ENCODE results near the gene TM4SF1. TPM values are rescaled to one million over a fixed set of nuclear protein-coding genes. Genes with fewer than 3 reads are reported as not detected.

Gene TM4SF1
- polyA plus RNA-seq, 1 donor (not counting 4 experiments of a cell fraction or from before 2014, with no cell fraction given): 375 TPM

- Histone ChIP-seq H3K9ac (ENCODE audit: control insufficient read depth, extremely low read depth, insufficient read depth, low read length) (no peak overlapping the region), H3K27ac (ENCODE audit: control insufficient read depth, insufficient read depth, low read length) (no peak overlapping the region), H3K4me2 (ENCODE audit: control insufficient read depth, extremely low read depth, insufficient read depth, low read depth, low read length) (no peak overlapping the region), H3K9me3 (ENCODE audit: control insufficient read depth, low read depth, low read length) (no peaks in the 10 kb centered on the region), H3K4me1 (ENCODE audit: control insufficient read depth, extremely low read depth, insufficient read depth, low read length) (no peaks in the 10 kb centered on the region), H3K9me1 (ENCODE audit: control insufficient read depth, extremely low read depth, insufficient read depth, low read length) (no peaks in the 10 kb centered on the region), H3K27me3 (ENCODE audit: control insufficient read depth, extremely low read depth, insufficient read depth, low read length) (no peaks in the 10 kb centered on the region), H4K20me1 (ENCODE audit: control insufficient read depth, extremely low read depth, insufficient read depth, low read length) (no peaks in the 10 kb centered on the region), H2AFZ (ENCODE audit: control insufficient read depth, low read length) (no peak overlapping the region), H3K79me2 (ENCODE audit: control insufficient read depth, insufficient read depth, low read length) (no peaks in the 10 kb centered on the region), H3K4me3 (ENCODE audit: control insufficient read depth in 2 of 3, extremely low read depth in 1 of 3, insufficient read depth in 2 of 3, low read depth in 1 of 3, low read length in 3 of 3) (no peak overlapping the region), H3K36me3 (ENCODE audit: control insufficient read depth in 2 of 2, extremely low read depth in 1 of 2, insufficient read depth in 2 of 2, low read length in 2 of 2) (no peaks in the 10 kb centered on the region)
- DNase-seq (ENCODE audit: low read depth, low spot score) (no peak), FAIRE-seq (no peak)
- no peak for TF ChIP-seq EZH2 (IDR thresholded peaks at IDR 0.05; ENCODE audit: low read length)
- no peak for TF ChIP-seq CTCF (optimal IDR thresholded peaks at IDR 0.05 in 1 of 3, IDR thresholded peaks at IDR 0.05 in 1 of 3, conservative IDR thresholded peaks at IDR 0.05 in 1 of 3; ENCODE audit: extremely low read depth in 1 of 3, insufficient read depth in 2 of 3, low read length in 3 of 3)
- dilution Hi-C loops (cut with MboI; ENCODE audit: extremely low pct_ligation_motif_present, low sequenced_read_pairs): no loop called here
These were observed 51.9 kb downstream of the TM4SF1 start for GRCh38 chr3:149325581-149325980.

GRCh38 chr3:149324332-149324731, 53.1 kb downstream of the TM4SF1 start:
- DNase-seq (ENCODE audit: low read depth, low spot score) (no peak), FAIRE-seq (no peak)
- Histone ChIP-seq H3K27ac (ENCODE audit: control insufficient read depth, insufficient read depth, low read length) (no peak overlapping the region), H4K20me1 (ENCODE audit: control insufficient read depth, extremely low read depth, insufficient read depth, low read length) (no peaks in the 10 kb centered on the region), H3K4me3 (ENCODE audit: control insufficient read depth in 2 of 3, extremely low read depth in 1 of 3, insufficient read depth in 2 of 3, low read depth in 1 of 3, low read length in 3 of 3) (no peak overlapping the region), H3K27me3 (ENCODE audit: control insufficient read depth, extremely low read depth, insufficient read depth, low read length) (no peaks in the 10 kb centered on the region), H3K36me3 (ENCODE audit: control insufficient read depth in 2 of 2, extremely low read depth in 1 of 2, insufficient read depth in 2 of 2, low read length in 2 of 2) (no peaks in the 10 kb centered on the region), H3K79me2 (ENCODE audit: control insufficient read depth, insufficient read depth, low read length) (no peaks in the 10 kb centered on the region), H2AFZ (ENCODE audit: control insufficient read depth, low read length) (no peak overlapping the region), H3K9me1 (ENCODE audit: control insufficient read depth, extremely low read depth, insufficient read depth, low read length) (no peaks in the 10 kb centered on the region), H3K9me3 (ENCODE audit: control insufficient read depth, low read depth, low read length) (no peaks in the 10 kb centered on the region), H3K4me2 (ENCODE audit: control insufficient read depth, extremely low read depth, insufficient read depth, low read depth, low read length) (no peak overlapping the region), H3K9ac (ENCODE audit: control insufficient read depth, extremely low read depth, insufficient read depth, low read length) (no peak overlapping the region), H3K4me1 (ENCODE audit: control insufficient read depth, extremely low read depth, insufficient read depth, low read length) (no peaks in the 10 kb centered on the region)
- TF ChIP-seq EZH2 (IDR thresholded peaks at IDR 0.05; ENCODE audit: low read length) (no peak), CTCF (optimal IDR thresholded peaks at IDR 0.05 in 1 of 3, IDR thresholded peaks at IDR 0.05 in 1 of 3, conservative IDR thresholded peaks at IDR 0.05 in 1 of 3; ENCODE audit: extremely low read depth in 1 of 3, insufficient read depth in 2 of 3, low read length in 3 of 3) (no peak)
- dilution Hi-C loops (cut with MboI; ENCODE audit: extremely low pct_ligation_motif_present, low sequenced_read_pairs): no loop called here

Data from keratinocyte (primary cell).